ENCODE data around the gene GPR162. TPM values are rescaled to one million over a fixed set of nuclear protein-coding genes. Genes with fewer than 3 reads are reported as not detected.

GPR162 gene
- total RNA-seq, 1 experiment from 2014 or later, result 2.4 TPM

DNA sequence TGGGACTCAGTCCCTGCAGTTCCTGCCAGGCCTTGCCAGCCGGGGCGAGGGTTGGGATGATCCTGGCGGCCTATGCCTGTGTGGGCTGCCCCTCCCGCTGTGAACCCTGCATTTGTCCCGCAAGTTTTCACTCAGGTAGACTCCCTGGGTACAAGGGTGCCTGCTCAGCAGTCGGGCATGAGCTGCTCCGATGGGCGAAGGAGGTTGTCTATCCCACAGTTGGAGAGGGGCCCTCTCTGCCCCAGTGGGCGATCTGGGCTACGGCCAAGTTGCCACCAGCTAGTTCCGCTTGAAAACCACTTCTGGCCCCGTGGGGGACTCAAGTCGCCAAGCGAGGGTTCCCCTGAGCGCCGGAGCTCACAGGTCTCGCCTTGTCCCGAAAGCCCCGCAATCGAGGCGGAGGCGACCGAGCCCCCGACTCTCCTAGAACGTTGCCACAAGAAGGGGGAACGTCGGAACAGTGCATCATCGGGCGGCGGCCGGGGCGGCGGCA, 45.3 kb downstream of the GPR162 start:
- Histone ChIP-seq H3K4me2 (peak overlapping the region; percentile 79), H3F3A (ENCODE audit: insufficient read depth, low read depth) (peaks cover 64% of the 10 kb centered on the region), H3K27me3 (ENCODE audit: insufficient read depth, low read depth) (no peaks in the 10 kb centered on the region), H3K9me2 (ENCODE audit: insufficient read depth) (no peaks in the 10 kb centered on the region), H3K9me3 (ENCODE audit: insufficient read depth, low read depth) (no peaks in the 10 kb centered on the region), H3K4me3 (peak overlapping the region; percentile 97; the same call in 1 of the 2 replicates), H3K4me1 (replicated peaks; ENCODE audit: insufficient read depth) (peaks cover 29% of the 10 kb centered on the region), H3K27ac (no peak overlapping the region), H2AFZ (0 out of 2 replicates have a peak overlapping the region, but pooled peaks have one; percentile 72), H4K20me1 (ENCODE audit: insufficient read depth) (peaks cover 40% of the 10 kb centered on the region), H3K36me3 (ENCODE audit: low read depth) (peaks cover 23% of the 10 kb centered on the region), H3K79me2 (ENCODE audit: low read depth) (peaks cover 32% of the 10 kb centered on the region)
- POLR2A ChIA-PET (ENCODE audit: unreplicated experiment), result interaction anchor here (0.6 to 1.0 kb wide), 9 partner anchors 14 to 530 kb away, joined by 3 to 20 read pairs (median 5); partner anchors contain the start of gene RNU7-1
- DNase-seq, result no peak
- TF ChIP-seq, protein P1, sequence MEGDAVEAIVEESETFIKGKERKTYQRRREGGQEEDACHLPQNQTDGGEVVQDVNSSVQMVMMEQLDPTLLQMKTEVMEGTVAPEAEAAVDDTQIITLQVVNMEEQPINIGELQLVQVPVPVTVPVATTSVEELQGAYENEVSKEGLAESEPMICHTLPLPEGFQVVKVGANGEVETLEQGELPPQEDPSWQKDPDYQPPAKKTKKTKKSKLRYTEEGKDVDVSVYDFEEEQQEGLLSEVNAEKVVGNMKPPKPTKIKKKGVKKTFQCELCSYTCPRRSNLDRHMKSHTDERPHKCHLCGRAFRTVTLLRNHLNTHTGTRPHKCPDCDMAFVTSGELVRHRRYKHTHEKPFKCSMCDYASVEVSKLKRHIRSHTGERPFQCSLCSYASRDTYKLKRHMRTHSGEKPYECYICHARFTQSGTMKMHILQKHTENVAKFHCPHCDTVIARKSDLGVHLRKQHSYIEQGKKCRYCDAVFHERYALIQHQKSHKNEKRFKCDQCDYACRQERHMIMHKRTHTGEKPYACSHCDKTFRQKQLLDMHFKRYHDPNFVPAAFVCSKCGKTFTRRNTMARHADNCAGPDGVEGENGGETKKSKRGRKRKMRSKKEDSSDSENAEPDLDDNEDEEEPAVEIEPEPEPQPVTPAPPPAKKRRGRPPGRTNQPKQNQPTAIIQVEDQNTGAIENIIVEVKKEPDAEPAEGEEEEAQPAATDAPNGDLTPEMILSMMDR (conservative IDR thresholded peaks at IDR 0.05), result no peak
- TF ChIP-seq EZH2 (IDR thresholded peaks at IDR 0.05; ENCODE audit: low read depth), result no peak
- intact Hi-C loops (cut with micrococcal nuclease; ENCODE audit: unreplicated experiment), result loop anchor here (1.0 kb wide), 1 partner anchor 15 kb away; the partner anchor contains the start of gene USP5
- BruUV-seq (replicated peaks), result no TSS peak
- CTCF ChIA-PET, result interaction anchor here (0.7 to 1.0 kb wide), 2 partner anchors 121 to 144 kb away, joined by 3 read pairs; no protein-coding TSS in a partner anchor

DNA sequence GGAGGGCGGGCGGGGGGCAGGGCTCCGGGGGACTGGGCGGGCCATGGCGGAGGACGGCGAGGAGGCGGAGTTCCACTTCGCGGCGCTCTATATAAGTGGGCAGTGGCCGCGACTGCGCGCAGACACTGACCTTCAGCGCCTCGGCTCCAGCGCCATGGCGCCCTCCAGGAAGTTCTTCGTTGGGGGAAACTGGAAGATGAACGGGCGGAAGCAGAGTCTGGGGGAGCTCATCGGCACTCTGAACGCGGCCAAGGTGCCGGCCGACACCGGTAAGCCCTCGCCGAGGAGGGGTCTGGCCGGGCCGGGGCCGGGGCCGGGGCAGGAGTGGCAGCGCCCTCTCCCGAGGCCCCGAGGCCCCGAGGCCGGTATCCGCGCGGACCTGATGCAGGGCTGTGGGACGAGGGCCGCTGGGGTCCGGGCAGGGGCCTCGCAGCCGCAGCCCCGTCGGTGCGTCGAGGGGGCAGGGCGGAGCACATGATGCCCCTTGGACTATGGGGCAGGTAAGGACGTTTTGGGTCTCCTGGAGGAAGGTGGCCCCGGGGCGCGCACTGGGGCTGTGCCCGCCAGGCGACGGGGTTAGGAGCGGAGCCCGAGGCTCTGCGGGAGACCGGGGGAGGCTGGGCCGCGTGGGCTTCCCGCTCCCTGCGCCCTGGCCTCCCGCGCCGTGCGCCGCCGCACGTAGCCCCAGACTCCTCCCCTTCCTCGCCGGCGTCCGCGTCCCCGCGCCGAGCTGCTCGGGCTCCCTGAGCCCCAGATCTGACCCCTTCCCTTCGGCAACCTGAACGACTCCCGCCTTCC, 46.0 kb downstream of the GPR162 start, which contains the start of gene TPI1:
Gene TPI1, plus strand, starts transcription at position 119 of the 798 bp plus-strand sequence. Its CDS starts 36 bp downstream, at position 155.
- Histone ChIP-seq H3K27ac (peak within 1 kb of the TSS; percentile 72), H4K20me1 (ENCODE audit: insufficient read depth) (peaks cover 41% of the 10 kb centered on the region), H3F3A (ENCODE audit: insufficient read depth, low read depth) (peaks cover 69% of the 10 kb centered on the region), H3K9me3 (ENCODE audit: insufficient read depth, low read depth) (no peaks in the 10 kb centered on the region), H3K9me2 (ENCODE audit: insufficient read depth) (no peaks in the 10 kb centered on the region), H2AFZ (peak within 1 kb of the TSS; percentile 76), H3K4me3 (peak within 1 kb of the TSS; percentile 97), H3K79me2 (ENCODE audit: low read depth) (peaks cover 36% of the 10 kb centered on the region), H3K4me1 (replicated peaks; ENCODE audit: insufficient read depth) (peaks cover 32% of the 10 kb centered on the region), H3K4me2 (peak within 1 kb of the TSS; percentile 79), H3K36me3 (ENCODE audit: low read depth) (peaks cover 19% of the 10 kb centered on the region), H3K27me3 (ENCODE audit: insufficient read depth, low read depth) (no peaks in the 10 kb centered on the region)
- peak; percentile 46 to 82 for DNase-seq
- no TSS peak for BruUV-seq (replicated peaks)
- CTCF ChIA-PET, result interaction anchor here (0.6 to 1.0 kb wide), 4 partner anchors 121 to 737 kb away, joined by 3 to 5 read pairs (median 3); no protein-coding TSS in a partner anchor
- POLR2A ChIA-PET (ENCODE audit: unreplicated experiment), result interaction anchor here (0.6 to 1.0 kb wide), 12 partner anchors 15 to 531 kb away, joined by 3 to 20 read pairs (median 4); partner anchors contain the start of genes MLF2 and RNU7-1
- no peak for TF ChIP-seq EZH2 (IDR thresholded peaks at IDR 0.05; ENCODE audit: low read depth)
- TF ChIP-seq, protein P1 (conservative IDR thresholded peaks at IDR 0.05), result no peak; the same call in 1 of the 2 replicates
- intact Hi-C loops (cut with micrococcal nuclease; ENCODE audit: unreplicated experiment), result loop anchor here (1.0 to 2.0 kb wide), 3 partner anchors 15 to 241 kb away; partner anchors contain the start of genes C1RL, LPCAT3 and USP5

Data from PC-9 (cell line).